ENCODE results near the gene ZBTB18.

GRCh38 chr1:244010703-244011123 lies 40.4 kb upstream of the ZBTB18 start:
- TF ChIP-seq POLR2AphosphoS5 (IDR thresholded peaks at IDR 0.05; ENCODE audit: low read depth, low read length) (no peak), TAF1 (IDR thresholded peaks at IDR 0.05; ENCODE audit: borderline replicate concordance, insufficient read depth, low read length) (no peak), REST (IDR thresholded peaks at IDR 0.05; ENCODE audit: insufficient read depth in 1 of 2, low read depth in 2 of 2, low read length in 2 of 2) (no peak), FOXP2 (optimal IDR thresholded peaks at IDR 0.05; ENCODE audit: borderline replicate concordance, extremely low read depth, extremely low read length, insufficient read depth) (no peak)
